Smooth muscle cell (in vitro differentiated cells): ENCODE data around the gene PLOD2. TPM values are rescaled to one million over a fixed set of nuclear protein-coding genes. Genes with fewer than 3 reads are reported as not detected.
"Not testable (repeated sequence)": the region's sequence is repeated elsewhere in the genome, so short reads cannot be mapped to it uniquely, and the experiment has no call there.

ENCODE experiments used
- DNase-seq: peaks from one replicate; lab custom pipeline; 2025; ENCODE audit not compliant: unreplicated experiment; lab: John Stamatoyannopoulos, UW
- H2AFZ ChIP-seq: fragments of 200-600 bp; sonication (generic); 2 replicates; pipeline ENCODE4 v1.6.0; 2016; ENCODE audit warnings: antibody characterized with exemption, low read depth, mild to moderate bottlenecking
- H3F3A ChIP-seq: fragments of 200-600 bp; sonication (generic); 2 replicates; pipeline ENCODE4 v1.6.0; 2017; ENCODE audit warnings: antibody characterized with exemption, low read depth
- H3K27ac ChIP-seq: fragments of 200-600 bp; sonication (generic); 2 replicates; pipeline ENCODE4 v1.5.1; 2016; ENCODE audit warnings: low read depth, mild to moderate bottlenecking
- H3K27me3 ChIP-seq: fragments of 200-600 bp; sonication (generic); 2 replicates; pipeline ENCODE4 v1.6.1; 2016; ENCODE audit warnings: low read depth, mild to moderate bottlenecking
- H3K36me3 ChIP-seq: fragments of 200-600 bp; sonication (generic); 2 replicates; pipeline ENCODE4 v1.5.1; 2016; ENCODE audit warnings: low read depth
- H3K4me1 ChIP-seq: fragments of 200-600 bp; sonication (generic); 2 replicates; pipeline ENCODE4 v1.5.1; 2016; ENCODE audit warnings: low read depth
- H3K4me2 ChIP-seq: fragments of 200-600 bp; sonication (generic); 2 replicates; pipeline ENCODE4 v1.6.0; 2016; ENCODE audit warnings: mild to moderate bottlenecking
- H3K4me3 ChIP-seq: fragments of 200-600 bp; sonication (generic); 2 replicates; pipeline ENCODE4 v1.5.1; 2016; ENCODE audit warnings: mild to moderate bottlenecking
- H3K79me2 ChIP-seq: fragments of 200-600 bp; sonication (generic); 2 replicates; pipeline ENCODE4 v1.6.0; 2016; ENCODE audit warnings: low read depth, mild to moderate bottlenecking
- H3K9ac ChIP-seq: fragments of 200-600 bp; sonication (generic); 2 replicates; pipeline ENCODE4 v1.6.0; 2016; ENCODE audit warnings: low read depth
- H3K9me3 ChIP-seq: fragments of 200-600 bp; sonication (generic); replicated peaks from 2 replicates; pipeline ENCODE4 v1.5.1; 2016; ENCODE audit warnings: low read depth
- H4K20me1 ChIP-seq: fragments of 200-600 bp; sonication (generic); 2 replicates; pipeline ENCODE4 v1.6.0; 2016; ENCODE audit warnings: low read depth
- CTCF ChIP-seq: fragments of 200-600 bp; sonication (generic); IDR thresholded peaks from 2 replicates; pipeline ENCODE4 v1.5.1; 2017; ENCODE audit warnings: borderline replicate concordance, mild to moderate bottlenecking, antibody characterized with exemption; ENCODE audit not compliant: insufficient read depth, poor library complexity, severe bottlenecking
- WGBS: methylation state at CpG from one replicate; pipeline ENCODE4 v1.1.7; 2016; ENCODE audit warnings: low lambda C conversion rate; 5-methylcytosine and 5-hydroxymethylcytosine counted together
- polyA plus RNA-seq: library from polyadenylated mRNA; unstranded; fragments of >200 nt; fragmentation: Nextera tagmentation; extraction: Ambion mirVana; gene quantifications from 2 replicates; pipeline ENCODE4 v1.2.1, GENCODE V29; 2016
- total RNA-seq: library from RNA; depleted of rRNA; stranded (reverse); fragments of >200 nt; gene quantifications from 2 replicates; pipeline ENCODE4 v1.2.3, GENCODE V29; 2014

PLOD2 gene
- total and polyA plus RNA-seq, 2 experiments from 2014 or later = 372 to 658 TPM

- 85% methylated on average over 1 of the region's 1 CpG for WGBS
- peaks cover 80% of the 10 kb centered on the region for H3K79me2 ChIP-seq
- H3K4me3 ChIP-seq = no peak overlapping the region
- no peak overlapping the region for H3K9ac ChIP-seq
- no peaks in the 10 kb centered on the region for H3K27me3 ChIP-seq
- no peak for DNase-seq
- TF ChIP-seq CTCF = no peak
- H2AFZ ChIP-seq = no peak overlapping the region
- H3K27ac ChIP-seq = no peak overlapping the region
- peaks cover 41% of the 10 kb centered on the region for H3K36me3 ChIP-seq
- H3K9me3 ChIP-seq = peaks cover 7% of the 10 kb centered on the region
- no peak overlapping the region for H3K4me2 ChIP-seq
- no peaks in the 10 kb centered on the region for H3K4me1 ChIP-seq
- peaks cover 6% of the 10 kb centered on the region for H3F3A ChIP-seq
- peaks cover 22% of the 10 kb centered on the region for H4K20me1 ChIP-seq
Observed at GRCh38 chr3:146115619-146116018, 45.4 kb downstream of the PLOD2 start.

GRCh38 chr3:146113804-146114203 lies 47.2 kb downstream of the PLOD2 start:
- not testable (repeated sequence) for H3K27ac ChIP-seq, DNase-seq
- H3K79me2 ChIP-seq = peaks cover 91% of the 10 kb centered on the region

GRCh38 chr3:146111337-146111736 lies 49.6 kb downstream of the PLOD2 start:
- peaks cover 42% of the 10 kb centered on the region for H3K36me3 ChIP-seq
- H3K79me2 ChIP-seq = peaks cover 90% of the 10 kb centered on the region

More at GRCh38 chr3:146113804-146114203, 47.2 kb downstream of the PLOD2 start:
- H2AFZ ChIP-seq, H3K27me3 ChIP-seq, H3K9me3 ChIP-seq, H3K9ac ChIP-seq, H3K4me1 ChIP-seq, H3K4me2 ChIP-seq, H3K4me3 ChIP-seq: not testable (repeated sequence)
- 87% methylated on average over 12 of the region's 12 CpGs for WGBS
- peaks cover 13% of the 10 kb centered on the region for H3F3A ChIP-seq
- peaks cover 39% of the 10 kb centered on the region for H4K20me1 ChIP-seq
- peaks cover 50% of the 10 kb centered on the region for H3K36me3 ChIP-seq

GRCh38 chr3:146110161-146110560 lies 50.8 kb downstream of the PLOD2 start:
- no peak for DNase-seq
- H3K4me1 ChIP-seq = no peaks in the 10 kb centered on the region
- no peaks in the 10 kb centered on the region for H3K9me3 ChIP-seq
- H3K36me3 ChIP-seq = peaks cover 39% of the 10 kb centered on the region
- H2AFZ ChIP-seq = no peak overlapping the region
- no peak overlapping the region for H3K4me3 ChIP-seq
- no peak overlapping the region for H3K4me2 ChIP-seq
- H3K27ac ChIP-seq = peak overlapping the region; percentile 49
- H3K27me3 ChIP-seq = no peaks in the 10 kb centered on the region
- peaks cover 14% of the 10 kb centered on the region for H3F3A ChIP-seq
- peaks cover 63% of the 10 kb centered on the region for H4K20me1 ChIP-seq
- 59% methylated on average over 1 of the region's 1 CpG for WGBS
- H3K79me2 ChIP-seq = peaks cover 86% of the 10 kb centered on the region
- H3K9ac ChIP-seq = no peak overlapping the region
- TF ChIP-seq CTCF = no peak

More at GRCh38 chr3:146111337-146111736, 49.6 kb downstream of the PLOD2 start:
- no peak overlapping the region for H3K4me2 ChIP-seq
- no peak for DNase-seq
- no peak overlapping the region for H3K9ac ChIP-seq
- peaks cover 56% of the 10 kb centered on the region for H4K20me1 ChIP-seq
- H3K27ac ChIP-seq = peak overlapping the region; percentile 14
- no peaks in the 10 kb centered on the region for H3K27me3 ChIP-seq
- peaks cover 14% of the 10 kb centered on the region for H3F3A ChIP-seq
- no peaks in the 10 kb centered on the region for H3K4me1 ChIP-seq
- no peaks in the 10 kb centered on the region for H3K9me3 ChIP-seq
- TF ChIP-seq CTCF = no peak
- no peak overlapping the region for H2AFZ ChIP-seq
- no peak overlapping the region for H3K4me3 ChIP-seq
